Esophagus mucosa (tissue), 1 donor: Measurements from ENCODE around the gene FAIM. TPM values are rescaled to one million over a fixed set of nuclear protein-coding genes. Genes with fewer than 3 reads are reported as not detected.
"Not testable (repeated sequence)": the region's sequence is repeated elsewhere in the genome, so short reads cannot be mapped to it uniquely, and the experiment has no call there.

Experiments used
- ATAC-seq: fragments of 200-7000 bp; cut with Tn5 transposase; one replicate; pipeline ENCODE4 v1.9.1; 2020
- total RNA-seq: library from RNA; stranded (reverse); gene quantifications from one replicate; pipeline ENCODE4 v1.2.4, GENCODE V29; 2023
- donor health status: DM: yes; HTN: yes; CAD: no.

The FAIM gene
- total RNA-seq, 1 donor from 2014 or later, result 10.7 TPM

DNA sequence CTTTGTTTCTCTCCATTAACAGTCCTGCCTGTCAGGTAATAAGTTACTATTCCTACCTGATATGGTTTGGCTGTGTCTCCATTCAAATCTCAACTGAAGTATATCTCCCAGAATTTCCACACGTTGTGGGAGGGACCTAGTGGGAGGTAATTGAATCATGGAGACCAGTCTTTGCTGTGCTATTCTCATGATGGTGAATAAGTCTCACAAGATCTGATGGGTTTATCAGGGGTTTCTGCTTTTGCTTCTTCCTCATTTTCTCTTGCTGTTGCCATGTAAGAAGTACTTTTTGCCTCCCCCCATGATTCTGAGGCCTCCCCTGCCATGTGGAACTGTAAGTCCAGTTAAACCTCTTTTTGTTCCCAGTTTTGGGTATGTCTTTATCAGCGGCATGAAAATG, 6.9 kb upstream of the FAIM start:
- ATAC-seq, result not testable (repeated sequence)

GRCh38 chr3:138604106-138604595, 4.4 kb upstream of the FAIM start:
- ATAC-seq, result not testable (repeated sequence)

- no peak for ATAC-seq
These were observed 1.3 kb downstream of the FAIM start for GRCh38 chr3:138609898-138610266.

DNA sequence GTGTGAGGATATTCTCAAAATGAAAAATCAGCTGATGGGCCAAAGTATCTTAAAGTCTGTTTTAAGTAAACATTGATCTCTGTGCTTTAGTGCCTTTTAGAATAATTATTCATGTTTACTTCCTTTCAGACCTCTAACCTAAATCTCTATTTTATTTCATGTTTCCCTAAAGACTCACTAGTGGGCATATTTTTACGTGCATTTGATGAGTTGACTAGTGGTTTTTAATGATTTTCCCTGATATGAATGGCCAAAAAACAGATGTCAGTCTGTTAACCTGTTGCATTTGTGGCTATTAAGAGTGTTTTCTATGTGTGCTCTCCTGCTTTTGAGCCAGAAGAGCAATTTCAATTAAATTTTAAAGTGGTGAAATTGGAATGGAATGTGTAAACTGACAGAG, 6.9 kb downstream of the FAIM start:
- no peak for ATAC-seq

DNA sequence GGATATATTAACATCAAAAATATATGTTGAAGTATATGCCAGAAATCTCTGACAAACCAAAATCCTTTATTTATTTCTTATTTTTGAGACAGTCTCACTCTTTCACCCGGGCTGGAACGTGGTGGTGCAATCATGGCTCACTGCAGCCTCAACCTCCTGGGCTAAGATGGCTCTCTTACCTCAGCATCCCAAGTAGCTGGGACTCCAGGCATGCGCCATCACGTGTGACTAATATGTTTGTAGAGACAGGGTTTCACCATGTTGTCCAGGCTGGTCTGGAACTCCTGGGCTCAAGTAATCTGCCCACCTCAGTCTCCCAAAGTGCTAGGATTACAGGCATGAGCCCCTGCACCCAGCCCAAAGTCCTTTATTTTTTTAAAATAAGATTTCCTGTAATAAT, 11.9 kb downstream of the FAIM start:
- ATAC-seq, result no peak

GRCh38 chr3:138624518-138624917, 15.9 kb downstream of the FAIM start:
- ATAC-seq, result no peak

- peak; percentile 93 for ATAC-seq
These were observed 17.3 kb downstream of the FAIM start for GRCh38 chr3:138625707-138626365.

DNA sequence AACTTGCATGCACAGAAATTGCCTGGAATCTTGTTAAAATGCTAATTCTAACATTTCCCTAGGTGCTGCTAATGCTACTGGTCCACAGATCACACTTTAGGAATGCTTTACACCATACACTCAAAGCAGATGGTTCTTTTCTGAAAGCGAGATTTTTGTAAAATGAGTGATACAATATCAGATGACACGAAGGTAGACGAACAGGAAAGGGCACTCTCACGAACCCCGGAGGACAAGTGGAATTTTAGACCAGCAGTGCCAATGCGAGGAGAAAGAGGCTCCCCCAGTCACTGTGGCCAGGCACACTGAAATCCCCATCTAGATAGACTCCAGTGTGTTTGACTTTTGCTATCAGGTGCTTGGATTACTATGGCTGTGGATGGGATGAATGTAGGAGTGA, 21.0 kb downstream of the FAIM start:
- no peak for ATAC-seq

GRCh38 chr3:138638641-138639040, 30.1 kb downstream of the FAIM start:
- no peak for ATAC-seq

DNA sequence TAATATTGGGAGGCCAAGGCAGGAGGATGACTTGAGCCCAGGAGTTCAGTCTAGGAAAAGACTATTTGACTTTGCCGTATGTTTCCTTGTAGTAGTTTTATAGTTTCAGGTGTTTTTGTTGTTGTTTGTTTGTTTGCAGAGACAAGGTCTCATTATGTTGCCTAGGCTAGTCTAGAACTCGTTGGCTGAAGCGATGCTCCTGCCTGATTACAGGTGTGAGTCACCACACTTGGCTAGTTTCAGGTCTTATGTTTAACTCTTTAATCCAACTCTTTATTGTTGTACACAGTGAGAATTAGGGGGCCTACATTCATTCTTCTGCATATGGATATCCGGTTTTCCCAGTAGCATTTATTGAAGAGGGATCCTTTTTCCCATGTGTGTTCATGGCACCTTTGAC, 32.0 kb downstream of the FAIM start:
- ATAC-seq, result no peak

DNA sequence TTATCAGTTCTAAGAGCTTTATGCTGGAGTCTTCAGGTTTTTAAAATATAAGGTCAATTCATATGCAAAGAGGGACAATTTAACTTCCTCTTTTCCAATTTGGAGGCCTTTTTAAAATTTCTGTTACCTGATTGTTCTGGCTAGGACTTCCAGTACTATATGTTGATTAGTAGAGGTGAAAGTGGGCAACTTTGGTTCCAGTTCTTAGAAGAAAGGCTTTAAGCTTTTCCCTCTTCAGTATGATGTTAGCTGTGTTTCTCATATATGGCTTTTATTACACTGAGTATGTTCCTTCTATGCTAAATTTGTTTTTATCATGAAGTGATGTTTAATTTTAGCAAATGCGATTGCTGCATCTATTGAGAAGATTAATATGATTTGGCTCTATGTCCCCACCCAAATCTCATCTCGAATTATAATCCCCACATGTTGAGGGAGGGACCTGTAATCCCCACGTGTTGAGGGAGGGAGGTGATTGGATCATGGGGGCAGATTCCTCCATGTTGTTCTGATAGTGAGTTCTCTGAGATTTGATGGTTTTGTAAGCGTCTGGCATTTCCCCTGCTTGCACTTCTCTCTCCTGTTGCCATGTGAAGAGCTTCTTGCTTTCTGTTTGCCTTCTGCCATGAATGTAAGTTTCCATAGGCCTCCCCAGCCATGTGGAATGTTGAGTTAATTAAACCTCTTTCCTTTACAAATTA, 33.8 kb downstream of the FAIM start:
- ATAC-seq, result no peak

GRCh38 chr3:138642927-138643253, 34.3 kb downstream of the FAIM start:
- ATAC-seq, result no peak

DNA sequence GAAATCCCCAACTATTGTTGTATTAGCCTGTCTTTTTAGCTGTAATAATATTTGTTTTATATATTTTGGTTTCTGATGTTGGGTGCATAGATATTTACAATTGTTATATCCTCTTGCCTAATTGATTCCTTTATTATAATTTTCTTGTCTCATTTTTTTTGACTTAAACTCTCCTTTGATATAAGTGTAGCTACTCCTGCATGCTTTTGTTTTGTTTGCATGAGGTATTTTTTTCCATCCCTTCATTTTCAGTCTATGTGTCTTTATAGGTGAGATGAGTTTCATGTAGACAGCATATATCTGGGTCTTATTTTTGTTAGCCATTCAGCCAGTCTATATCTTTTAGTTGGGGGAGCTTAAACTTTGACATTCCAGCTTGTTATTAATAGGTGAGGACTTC, 37.4 kb downstream of the FAIM start:
- no peak for ATAC-seq

- ATAC-seq, result no peak
These were observed 37.9 kb downstream of the FAIM start for GRCh38 chr3:138646513-138646912.

- ATAC-seq, result no peak
These were observed 40.6 kb downstream of the FAIM start for GRCh38 chr3:138649134-138649533.

GRCh38 chr3:138653567-138653966, 45.0 kb downstream of the FAIM start:
- no peak for ATAC-seq

DNA sequence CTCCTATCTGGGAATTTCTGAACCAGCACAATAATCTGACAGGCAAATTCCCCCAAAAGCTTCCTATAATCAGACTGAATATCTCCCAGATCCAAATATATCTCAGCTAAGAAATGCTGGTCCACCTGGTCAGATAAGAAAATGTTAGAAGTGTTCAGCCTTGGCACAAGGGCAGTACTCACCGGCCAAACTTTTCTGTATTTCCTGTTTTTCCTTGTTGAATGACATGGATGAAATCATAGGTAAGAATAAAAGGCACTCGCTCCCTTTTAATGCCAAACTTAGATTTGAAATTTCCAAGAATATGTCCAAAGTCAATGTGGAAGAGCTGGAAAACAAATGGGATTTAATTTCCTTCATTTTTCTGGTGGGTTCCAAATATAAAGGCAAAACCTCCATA, 48.9 kb downstream of the FAIM start:
- ATAC-seq, result no peak

- no peak for ATAC-seq
These were observed 59.5 kb downstream of the FAIM start for GRCh38 chr3:138668107-138668506.

DNA sequence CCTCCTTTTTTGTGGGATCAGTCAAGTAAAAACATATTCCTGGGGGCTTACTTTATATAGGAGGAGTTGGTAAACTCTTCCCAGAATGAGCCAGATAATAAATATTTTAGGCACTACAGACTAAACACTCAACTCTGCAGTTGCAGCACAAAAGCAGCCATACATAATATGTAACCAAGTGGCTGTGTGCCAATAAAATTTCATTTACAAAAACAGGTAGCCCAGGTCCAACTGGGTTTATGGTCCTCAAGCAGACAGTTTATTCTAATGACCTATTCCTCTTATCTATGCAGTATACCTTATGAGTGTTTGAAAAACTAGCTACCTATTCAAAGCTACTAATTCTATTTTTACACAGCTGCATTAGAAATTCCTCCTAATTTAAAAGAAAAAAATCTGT, 61.8 kb downstream of the FAIM start:
- peak; percentile 54 for ATAC-seq

- no peak for ATAC-seq
These were observed 65.3 kb downstream of the FAIM start for GRCh38 chr3:138673641-138674530.

- no peak for ATAC-seq
These were observed 66.8 kb downstream of the FAIM start for GRCh38 chr3:138675393-138675792.

GRCh38 chr3:138678086-138678485, 69.5 kb downstream of the FAIM start:
- ATAC-seq, result no peak

DNA sequence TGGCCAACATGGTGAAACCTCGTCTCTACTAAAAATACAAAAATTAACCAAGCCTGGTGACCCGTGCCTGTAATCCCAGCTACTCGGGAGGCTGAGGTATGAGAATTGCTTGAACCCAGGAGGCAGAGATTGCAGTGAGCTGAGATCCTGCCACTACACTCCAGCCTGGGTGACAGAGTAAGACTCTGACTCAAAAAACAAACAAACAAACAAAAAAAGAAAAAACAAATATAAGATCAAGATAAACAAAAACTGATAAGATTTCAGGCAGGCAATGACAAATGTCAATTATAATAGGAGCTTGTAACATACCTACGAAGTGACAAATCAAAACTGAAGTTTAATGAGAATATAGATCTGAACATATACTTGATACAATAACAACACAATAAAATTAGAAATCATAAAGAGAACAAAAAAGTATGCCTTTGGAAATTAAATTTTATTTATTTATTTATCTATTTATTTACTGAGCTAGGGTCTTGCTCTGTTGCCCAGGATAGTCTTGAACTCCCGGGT, 70.4 kb downstream of the FAIM start:
- ATAC-seq, result no peak
